Sciatic nerve (tissue), 2 donors: ENCODE results near the gene LRRC8B. TPM values are rescaled to one million over a fixed set of nuclear protein-coding genes. Genes with fewer than 3 reads are reported as not detected.
A peak's percentile ranks its signal among the peaks of the same experiment; 100 is the strongest.
"Not testable (repeated sequence)": the region's sequence is repeated elsewhere in the genome, so short reads cannot be mapped to it uniquely, and the experiment has no call there.

Source experiments
- ATAC-seq: fragments of 200-7000 bp; cut with Tn5 transposase; one replicate; pipeline ENCODE4 v1.9.1; 2020; ENCODE audit warnings: mild to moderate bottlenecking, moderate library complexity
- DNase-seq: peaks from one replicate; pipeline ENCODE4 v3.0.0-alpha.2; 2020; ENCODE audit warnings: low spot score
- intact Hi-C: fragments of 100-400 bp; cut with DNase I; formaldehyde crosslinking; loops from one replicate; pipeline ENCODE4 v1.14.2; 2022
- total RNA-seq: library from RNA; stranded (reverse); fragmentation: NEBNext Ultra II Directional; extraction: Animal tissue kit (Norgen Biotek cat#: 25700); gene quantifications from one replicate; pipeline ENCODE4 v1.2.1, GENCODE V29; 2021
- donor health status: DM: no; HTN: no; CAD: no.
- donor health status: DM: no; HTN: no; CAD: no.

Gene LRRC8B
- total RNA-seq, result 21.9 TPM

- peak; percentile 99 for ATAC-seq
- intact Hi-C loops, result loop anchor here (10.0 kb wide), 1 partner anchor 110 kb away; the partner anchor contains the start of gene LRRC8C
- DNase-seq, result peak; percentile 96
These were observed at the start of gene LRRC8B for GRCh38 chr1:89524369-89525168. Gene LRRC8B (plus strand): TSS chr1:89524829. CDS start chr1:89582651, 57,822 bp downstream.

GRCh38 chr1:89475269-89475668 is 49.4 kb upstream of the LRRC8B start:
- DNase-seq (no peak), ATAC-seq (no peak)
- intact Hi-C loops, result no loop called here

GRCh38 chr1:89476072-89476471 is 48.6 kb upstream of the LRRC8B start:
- intact Hi-C loops, result no loop called here
- ATAC-seq (no peak), DNase-seq (no peak)

- DNase-seq, result peak; percentile 90
- intact Hi-C loops, result loop anchor here (10.0 kb wide), 2 partner anchors 152 to 282 kb away; partner anchors contain the start of gene LRRC8C
- peak; percentile 88 for ATAC-seq
These were observed 41.4 kb upstream of the LRRC8B start for GRCh38 chr1:89483010-89483756.

- intact Hi-C loops, result loop anchor here (10.0 kb wide), 2 partner anchors 151 to 281 kb away; partner anchors contain the start of gene LRRC8C
- ATAC-seq (no peak), DNase-seq (no peak)
These were observed 40.9 kb upstream of the LRRC8B start for GRCh38 chr1:89483757-89484077.

- DNase-seq (no peak), ATAC-seq (no peak)
- intact Hi-C loops, result loop anchor here (10.0 kb wide), 2 partner anchors 150 to 280 kb away; partner anchors contain the start of gene LRRC8C
These were observed 40.3 kb upstream of the LRRC8B start for GRCh38 chr1:89484092-89485038.

GRCh38 chr1:89487972-89488371 is 36.7 kb upstream of the LRRC8B start:
- intact Hi-C loops, result loop anchor here (2.0 to 10.0 kb wide), 3 partner anchors 111 to 277 kb away; partner anchors contain the start of gene LRRC8C
- ATAC-seq (no peak), DNase-seq (no peak)

- intact Hi-C loops, result loop anchor here (10.0 kb wide), 2 partner anchors 146 to 276 kb away; partner anchors contain the start of gene LRRC8C
These were observed 35.4 kb upstream of the LRRC8B start for GRCh38 chr1:89489047-89489729.

GRCh38 chr1:89490389-89490788 is 34.2 kb upstream of the LRRC8B start:
- DNase-seq (no peak), ATAC-seq (no peak)
- intact Hi-C loops, result no loop called here

More at GRCh38 chr1:89489047-89489729, 35.4 kb upstream of the LRRC8B start:
- no peak for ATAC-seq
- no peak for DNase-seq

- ATAC-seq (peak; percentile 45), DNase-seq (no peak)
- intact Hi-C loops, result no loop called here
These were observed 25.3 kb upstream of the LRRC8B start for GRCh38 chr1:89499320-89499719.

GRCh38 chr1:89502042-89502441 is 22.6 kb upstream of the LRRC8B start:
- no peak for ATAC-seq
- intact Hi-C loops, result no loop called here
- DNase-seq, result no peak

- intact Hi-C loops, result no loop called here
- DNase-seq (no peak), ATAC-seq (no peak)
These were observed 21.7 kb upstream of the LRRC8B start for GRCh38 chr1:89502895-89503294.

- DNase-seq (no peak), ATAC-seq (no peak)
- intact Hi-C loops, result no loop called here
These were observed 20.9 kb upstream of the LRRC8B start for GRCh38 chr1:89503690-89504089.

- DNase-seq, intact Hi-C loops, ATAC-seq: not testable (repeated sequence)
These were observed 14.6 kb upstream of the LRRC8B start for GRCh38 chr1:89510061-89510460.

GRCh38 chr1:89512996-89513720 is 11.5 kb upstream of the LRRC8B start:
- no peak for ATAC-seq
- intact Hi-C loops, result no loop called here
- DNase-seq, result no peak

GRCh38 chr1:89516055-89516454 is 8.6 kb upstream of the LRRC8B start:
- intact Hi-C loops, result no loop called here
- ATAC-seq, result no peak
- no peak for DNase-seq

- peak; percentile 90 for ATAC-seq
- no peak for DNase-seq
- intact Hi-C loops, result no loop called here
These were observed 6.4 kb upstream of the LRRC8B start for GRCh38 chr1:89518221-89518631.
